Left cardiac atrium (tissue), 4 donors: ENCODE data around the gene RIT2. TPM values are rescaled to one million over a fixed set of nuclear protein-coding genes. Genes with fewer than 3 reads are reported as not detected.
"Not testable (repeated sequence)": the region's sequence is repeated elsewhere in the genome, so short reads cannot be mapped to it uniquely, and the experiment has no call there.

Experiments
- ATAC-seq, 2 donors: fragments of 200-7000 bp; cut with Tn5 transposase; one replicate each; pipeline ENCODE4 v1.9.1; 2020; ENCODE audit warnings: mild to moderate bottlenecking in 2 of 2, moderate library complexity in 2 of 2
- DNase-seq: peaks from one replicate; pipeline ENCODE4 v3.0.0-alpha.2; 2020
- intact Hi-C, 2 donors: fragments of 100-400 bp; cut with DNase I; formaldehyde crosslinking; loops; one replicate each; pipeline versions ENCODE4 v1.14.1 to v1.15.1; 2022 to 2023
- total RNA-seq, 2 donors: library from RNA; stranded (reverse); fragmentation: NEBNext Ultra II Directional; extraction: Animal tissue kit (Norgen Biotek cat#: 25700); gene quantifications; one replicate each; pipeline ENCODE4 v1.2.1, GENCODE V29; 2021
- donor health status: DM: no; HTN: yes; CAD: no.
- donor health status: DM: no; HTN: yes; CAD: no; lungs with severe emphysema.
- donor health status: DM: yes; HTN: yes; CAD: no.
- donor health status: Dilated cardiomyopathy.

The RIT2 gene
- total RNA-seq, 2 donors from 2014 or later, result not detected

DNA sequence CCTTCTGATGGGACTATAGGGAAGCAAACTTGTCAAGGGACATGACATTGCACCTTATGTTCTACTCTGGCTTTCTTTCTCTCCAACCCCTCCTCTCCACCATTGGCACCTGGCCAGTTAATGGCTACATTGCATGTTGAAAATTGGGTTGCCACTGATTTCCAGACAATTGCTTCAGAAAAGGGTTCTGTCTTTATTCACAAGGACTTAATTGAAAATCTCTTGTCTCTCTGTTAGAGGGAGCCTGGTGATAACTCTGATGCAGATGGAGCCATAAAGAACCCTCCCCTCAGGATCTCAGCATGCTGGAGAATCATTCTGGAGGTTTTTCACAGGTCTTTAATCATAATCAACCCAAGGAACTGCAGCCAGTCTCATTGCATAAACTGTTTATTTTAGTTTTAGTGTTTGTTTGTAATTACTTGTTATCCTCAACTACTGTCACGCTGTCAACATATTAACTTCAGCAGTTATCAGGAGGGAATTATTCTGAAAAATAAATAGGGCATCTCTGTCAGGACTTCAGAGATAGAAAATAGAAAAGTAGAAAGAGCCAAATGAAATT is 316.8 kb downstream of the RIT2 start:
- ATAC-seq (no peak), DNase-seq (no peak)
- intact Hi-C loops, result no loop called here

DNA sequence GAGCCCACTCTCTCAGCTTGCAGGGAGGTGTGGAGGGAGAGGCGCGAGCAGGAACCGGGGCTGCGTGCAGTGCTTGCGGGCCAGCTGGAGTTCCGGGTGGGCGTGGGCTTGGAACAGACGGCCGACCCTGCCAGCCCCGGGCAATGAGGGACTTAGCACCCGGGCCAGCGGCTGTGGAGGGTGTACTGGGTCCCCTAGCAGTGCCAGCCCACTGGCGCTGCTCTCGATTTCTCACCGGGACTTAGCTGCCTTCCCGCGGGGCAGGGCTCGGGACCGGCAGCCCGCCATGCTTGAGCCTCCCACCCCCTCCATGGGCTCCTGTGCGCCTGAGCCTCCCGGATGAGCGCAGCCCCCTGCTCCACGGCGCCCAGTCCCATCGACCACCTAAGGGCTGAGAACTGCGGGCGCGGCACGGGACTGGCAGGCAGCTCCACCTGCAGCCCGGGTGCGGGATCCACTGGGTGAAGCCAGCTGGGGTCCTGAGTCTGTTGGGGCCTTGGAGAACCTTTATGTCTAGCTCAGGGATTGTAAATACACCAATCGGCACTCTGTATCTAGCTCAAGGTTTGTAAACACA is 320.2 kb downstream of the RIT2 start:
- DNase-seq, ATAC-seq, intact Hi-C loops: not testable (repeated sequence)

DNA sequence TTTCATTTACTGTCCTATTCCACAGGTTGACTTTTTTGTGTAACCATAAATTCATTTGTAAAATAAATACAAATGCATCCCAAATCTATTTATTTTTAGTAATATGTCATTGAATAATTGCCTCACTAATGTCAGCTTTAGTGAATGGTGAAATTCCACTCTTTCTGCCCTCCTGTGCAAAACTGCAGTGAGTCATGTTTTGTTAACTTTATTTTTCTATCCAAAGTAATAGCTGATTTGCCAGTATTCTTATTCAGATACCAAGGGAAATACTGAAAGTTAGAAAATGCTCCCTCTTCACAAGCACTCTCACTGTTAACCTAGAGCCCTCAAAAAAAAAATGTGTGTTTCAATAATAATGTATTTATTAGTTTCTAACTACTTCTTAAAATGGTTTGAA is 322.8 kb downstream of the RIT2 start:
- no peak for ATAC-seq
- intact Hi-C loops, result no loop called here
- DNase-seq, result no peak

DNA sequence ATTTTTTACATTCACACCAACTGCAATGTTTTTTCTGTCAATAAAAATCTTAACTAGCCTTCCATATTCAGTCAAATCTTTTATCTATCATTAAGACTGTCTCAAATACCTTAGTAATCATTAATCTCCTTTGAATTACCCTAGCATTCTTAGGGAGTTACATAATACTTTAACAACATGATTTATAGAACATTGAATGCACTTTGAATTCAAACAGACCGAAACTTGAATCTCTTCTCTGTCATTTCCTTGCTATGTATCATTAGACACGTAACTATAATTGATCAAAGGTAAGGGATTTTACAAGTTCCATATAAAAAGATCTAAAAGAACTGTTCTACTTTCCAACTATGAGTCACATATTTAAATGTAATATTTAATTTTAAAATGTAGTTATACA is 330.9 kb downstream of the RIT2 start:
- DNase-seq, result no peak
- intact Hi-C loops, result no loop called here
- no peak for ATAC-seq

DNA sequence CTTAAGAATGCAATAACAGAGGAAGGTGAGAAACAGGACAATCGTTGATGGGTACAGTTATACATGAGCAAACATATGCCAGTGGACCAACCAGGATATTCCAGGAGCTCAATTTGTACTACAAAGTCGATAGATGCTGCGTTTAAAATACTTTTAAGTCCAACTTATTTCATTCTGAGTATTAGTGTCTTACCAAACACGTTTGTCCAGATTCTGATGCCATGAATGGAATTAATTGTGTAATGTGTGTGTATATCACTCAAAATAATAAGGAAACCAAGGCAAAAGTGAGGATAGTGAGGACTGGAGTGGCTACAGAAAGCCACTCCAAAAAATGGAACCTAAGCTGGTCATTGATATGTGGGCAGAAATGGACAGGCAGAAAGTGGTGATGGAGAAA is 332.6 kb downstream of the RIT2 start:
- no peak for ATAC-seq
- intact Hi-C loops, result no loop called here

DNA sequence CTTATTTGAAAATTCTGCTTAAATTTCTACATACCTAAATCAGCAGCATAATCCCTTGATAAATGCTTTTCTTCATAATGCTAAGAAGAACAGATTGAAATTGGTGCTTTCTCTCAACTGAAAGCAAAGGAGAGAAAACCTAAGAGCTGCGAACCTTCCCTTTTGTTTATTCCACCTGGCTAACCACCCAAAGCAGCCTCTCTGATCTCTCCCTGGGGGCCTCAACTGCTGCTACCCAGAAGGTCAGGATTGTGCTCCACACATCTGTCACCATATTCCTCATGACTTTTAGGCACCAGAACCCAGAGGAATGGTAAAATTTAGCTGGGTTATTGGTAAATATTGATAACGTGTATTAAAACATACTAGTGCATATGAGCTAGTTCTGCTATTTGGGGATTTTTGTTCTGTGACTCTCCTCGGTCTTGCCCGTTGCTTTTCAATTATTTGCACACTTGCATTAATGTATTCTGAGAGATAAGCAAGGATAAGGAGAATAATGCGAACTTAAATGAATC is 334.1 kb downstream of the RIT2 start:
- ATAC-seq (no peak), DNase-seq (no peak)
- intact Hi-C loops, result no loop called here

More for the DNA sequence above, 332.6 kb downstream of the RIT2 start:
- DNase-seq, result no peak

DNA sequence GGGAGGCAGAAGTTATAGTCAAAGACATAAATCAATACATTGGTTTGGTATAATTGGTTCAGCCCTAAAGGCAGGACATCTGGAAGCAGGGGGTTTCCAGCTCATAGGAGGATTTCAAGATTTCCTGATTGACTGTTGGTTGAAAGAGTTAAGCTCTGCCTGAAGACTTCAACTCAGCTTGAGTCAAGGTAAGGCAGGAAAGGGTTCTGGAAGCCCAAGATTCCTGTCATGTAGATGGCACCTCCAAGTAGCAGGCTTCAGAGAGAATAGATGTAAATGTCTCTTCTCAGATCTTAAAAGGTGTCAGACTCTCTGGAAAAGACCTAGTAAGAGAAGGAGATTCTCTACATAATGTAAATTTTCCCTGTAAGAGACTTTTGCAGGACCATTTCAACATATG is 335.3 kb downstream of the RIT2 start:
- intact Hi-C loops, result no loop called here
- ATAC-seq (no peak), DNase-seq (no peak)

DNA sequence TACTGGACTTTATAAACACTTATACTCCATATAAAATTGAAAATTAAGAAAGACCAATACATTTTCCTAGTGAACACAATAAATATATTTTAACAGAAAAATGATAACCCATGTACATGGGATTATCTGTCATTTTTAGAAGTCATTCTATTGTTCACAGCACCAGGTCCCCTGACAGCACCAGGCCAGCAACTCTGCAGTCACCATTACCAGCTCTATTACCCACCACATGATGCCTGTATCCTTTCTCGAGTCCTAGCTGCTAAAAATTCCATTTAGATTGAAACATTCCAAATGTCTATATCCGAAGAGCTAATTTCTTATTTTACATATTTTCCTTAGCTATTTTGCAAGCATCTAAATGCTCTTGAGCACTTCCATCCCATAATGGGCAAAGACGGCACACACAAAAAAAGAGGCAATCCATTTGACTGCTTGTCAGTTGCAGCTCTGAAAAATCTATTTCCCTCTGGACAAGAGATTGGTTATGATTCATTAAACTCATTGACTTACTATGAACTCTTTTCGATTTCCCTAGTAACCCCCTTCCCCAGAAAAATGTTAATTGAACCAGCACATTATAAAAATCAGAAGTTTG is 336.9 kb downstream of the RIT2 start:
- intact Hi-C loops, result no loop called here
- DNase-seq (no peak), ATAC-seq (no peak)

DNA sequence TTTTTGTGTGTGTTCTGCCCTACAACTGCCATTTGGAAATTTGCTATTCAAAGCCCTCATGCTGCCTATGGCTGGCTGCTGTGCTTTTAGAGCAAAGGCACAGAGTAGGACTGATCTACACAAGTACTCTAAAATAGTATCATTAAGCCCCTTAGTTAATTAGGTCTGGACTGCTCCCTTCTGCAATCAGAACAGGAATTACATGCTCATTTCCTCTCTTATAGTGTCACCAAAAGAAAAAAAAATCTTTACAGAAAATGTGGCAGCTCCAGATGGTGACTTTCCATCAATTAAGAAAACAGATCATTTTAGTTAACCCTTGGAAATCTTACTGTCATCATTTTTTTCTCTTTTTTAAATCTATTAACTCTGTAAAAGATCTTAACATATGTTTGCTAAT is 337.5 kb downstream of the RIT2 start:
- ATAC-seq (no peak), DNase-seq (no peak)
- intact Hi-C loops, result no loop called here

DNA sequence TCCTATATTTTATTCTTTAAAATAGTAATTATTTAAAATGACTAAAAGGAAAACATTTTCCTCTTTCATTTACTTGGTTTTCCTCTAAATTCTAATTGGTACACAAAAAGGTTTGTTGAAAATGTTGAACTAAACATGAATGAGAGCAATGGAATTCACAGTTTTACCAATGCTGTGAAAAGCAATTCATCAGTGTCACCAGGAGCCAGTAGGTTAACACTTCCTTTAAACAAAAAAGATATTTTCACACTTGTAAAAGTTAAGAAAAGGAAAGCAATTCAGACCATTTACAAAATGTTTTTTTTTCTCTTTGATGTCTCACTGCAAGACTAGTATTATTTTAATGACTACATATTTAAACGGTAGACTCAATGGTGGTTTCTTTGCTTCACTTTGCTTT is 341.6 kb downstream of the RIT2 start:
- ATAC-seq, result no peak
- DNase-seq, result no peak
- intact Hi-C loops, result no loop called here

DNA sequence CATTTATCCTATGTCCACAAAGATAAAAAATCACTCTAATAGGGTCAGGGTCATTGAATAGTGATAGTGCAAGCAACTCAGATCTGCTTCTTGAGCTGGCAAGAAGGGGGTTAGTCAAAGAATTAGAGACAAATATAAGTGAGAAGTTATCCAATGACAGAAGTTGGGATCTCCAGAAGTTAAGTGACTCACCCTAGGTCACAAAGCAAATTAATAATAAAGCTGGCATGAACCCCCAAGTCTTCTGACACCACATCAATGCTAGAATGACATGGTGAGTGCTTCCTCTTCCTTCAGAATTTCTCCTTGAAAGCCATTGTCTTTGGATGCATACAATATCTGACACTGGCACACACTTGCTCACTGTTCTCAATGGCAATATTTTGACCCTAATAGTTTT is 343.5 kb downstream of the RIT2 start:
- intact Hi-C loops, result no loop called here
- ATAC-seq (no peak), DNase-seq (no peak)

DNA sequence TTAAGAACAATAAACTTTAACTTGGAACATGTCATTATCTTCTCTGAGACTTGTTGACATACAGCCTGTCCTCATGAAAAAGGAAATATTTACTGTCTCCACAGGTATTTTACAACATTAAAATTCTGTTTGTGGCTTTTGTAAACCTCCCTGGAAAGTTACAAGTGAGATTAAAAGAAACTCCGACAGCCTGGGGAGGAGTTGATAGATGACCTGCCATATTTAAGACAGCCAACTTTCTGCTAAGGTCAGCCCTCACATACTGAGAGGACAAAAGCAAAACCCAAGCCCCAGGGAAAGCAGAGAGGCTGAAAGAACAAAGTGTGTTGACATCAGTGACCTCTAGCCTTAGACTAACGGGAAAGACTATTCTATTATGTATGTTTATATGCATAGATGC is 350.2 kb downstream of the RIT2 start:
- no peak for DNase-seq
- intact Hi-C loops, result no loop called here
- no peak for ATAC-seq

DNA sequence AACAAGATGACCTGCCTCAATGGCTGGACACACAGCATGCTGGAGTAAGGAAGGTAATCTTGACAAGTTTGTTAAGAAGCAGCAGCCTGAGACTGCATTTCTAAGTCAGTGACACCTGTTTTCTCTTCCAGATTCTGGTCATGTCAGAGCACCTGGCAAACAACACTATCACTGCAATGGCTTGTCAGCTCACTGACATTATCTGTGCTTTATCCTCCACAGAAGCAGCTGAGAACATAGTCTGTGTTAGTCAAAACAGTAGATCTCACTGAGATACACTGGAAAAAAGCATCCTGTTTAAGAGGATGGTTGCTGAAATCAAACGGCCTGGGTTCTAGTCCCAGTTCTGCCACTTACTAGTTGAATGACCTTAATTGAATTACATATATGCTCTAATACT is 355.2 kb downstream of the RIT2 start:
- intact Hi-C loops, result no loop called here
- ATAC-seq, result no peak
- DNase-seq, result no peak

DNA sequence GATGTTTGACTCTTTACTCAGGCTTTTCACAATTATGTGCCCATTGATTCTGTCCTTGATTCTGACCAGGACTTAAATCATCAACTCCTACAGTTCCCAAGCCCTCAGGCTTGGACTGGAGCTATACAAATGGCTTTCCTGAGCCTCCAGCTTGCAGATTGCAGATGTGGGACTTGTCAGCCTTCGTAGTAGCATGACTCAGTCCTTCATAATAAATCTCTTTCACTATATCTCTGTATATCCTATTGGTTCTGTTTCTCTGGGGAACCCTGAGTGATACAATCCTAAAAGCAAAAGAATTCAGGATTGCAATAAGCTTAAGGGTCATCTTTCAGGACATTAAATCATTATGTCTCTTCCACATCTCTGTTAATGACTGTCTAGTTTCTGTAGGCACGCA is 356.6 kb downstream of the RIT2 start:
- DNase-seq, result no peak
- no peak for ATAC-seq
- intact Hi-C loops, result no loop called here

DNA sequence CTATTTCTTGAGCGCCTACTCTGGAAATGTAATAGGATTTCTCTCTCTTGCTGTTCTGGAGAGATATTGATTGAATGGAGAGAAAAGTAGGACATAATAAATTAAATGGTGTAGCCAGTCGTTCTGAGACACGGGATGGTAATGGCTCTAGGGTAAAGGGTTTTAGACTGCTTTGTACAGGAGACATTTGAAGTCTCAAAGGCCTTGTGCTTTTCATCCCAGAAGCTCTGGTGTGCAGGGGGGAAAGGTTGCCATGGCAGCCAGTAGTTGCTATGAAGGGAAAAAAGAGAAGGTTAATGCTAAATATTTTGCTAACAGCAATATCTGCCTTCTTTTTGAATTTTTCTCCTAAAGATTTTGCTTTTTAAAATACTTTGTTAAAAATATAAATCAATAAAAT is 359.3 kb downstream of the RIT2 start:
- intact Hi-C loops, result no loop called here
- ATAC-seq, result no peak
- no peak for DNase-seq

DNA sequence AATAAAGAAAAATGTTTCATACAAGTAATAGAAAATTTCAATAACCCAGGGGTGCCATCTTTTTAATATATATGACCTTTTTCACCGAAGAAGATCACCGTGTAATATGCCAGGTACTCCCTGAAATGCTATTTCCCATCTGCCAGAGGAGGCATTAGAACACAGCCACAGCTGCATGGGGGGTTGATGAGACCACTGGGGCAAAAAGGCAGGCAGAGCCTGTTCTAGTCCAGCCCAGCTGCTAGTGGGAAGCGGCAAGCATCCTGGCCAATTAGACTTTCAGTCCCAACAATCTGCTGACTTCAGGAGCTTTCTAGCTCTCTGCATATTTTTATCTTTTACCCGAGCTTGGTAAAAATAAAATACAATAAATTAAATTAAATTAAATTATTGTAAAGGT is 362.6 kb downstream of the RIT2 start:
- intact Hi-C loops, result no loop called here
- DNase-seq (no peak), ATAC-seq (no peak)

DNA sequence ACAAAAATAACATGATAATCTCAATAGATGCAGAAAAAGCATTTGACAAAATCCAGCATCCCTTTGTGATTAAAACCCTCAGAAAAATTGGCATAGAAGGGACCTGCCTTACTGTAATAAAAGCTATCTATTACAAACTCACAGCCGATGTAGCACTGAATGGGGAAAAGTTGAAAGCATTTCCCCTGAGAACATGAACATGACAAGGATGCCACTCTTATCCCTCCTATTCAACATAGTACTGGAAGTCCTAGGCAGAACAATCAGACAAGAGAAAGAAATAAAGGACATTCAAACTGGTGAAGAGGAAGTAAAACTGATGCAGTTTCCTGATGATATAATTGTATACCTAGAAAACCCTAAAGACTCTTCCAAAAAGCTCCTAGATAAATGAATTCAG is 368.7 kb downstream of the RIT2 start:
- intact Hi-C loops, result loop anchor here in 1 of 2 donors (10.0 kb wide), 1 partner anchor 318 kb away; no protein-coding TSS in a partner anchor
- DNase-seq, result no peak
- ATAC-seq, result no peak

DNA sequence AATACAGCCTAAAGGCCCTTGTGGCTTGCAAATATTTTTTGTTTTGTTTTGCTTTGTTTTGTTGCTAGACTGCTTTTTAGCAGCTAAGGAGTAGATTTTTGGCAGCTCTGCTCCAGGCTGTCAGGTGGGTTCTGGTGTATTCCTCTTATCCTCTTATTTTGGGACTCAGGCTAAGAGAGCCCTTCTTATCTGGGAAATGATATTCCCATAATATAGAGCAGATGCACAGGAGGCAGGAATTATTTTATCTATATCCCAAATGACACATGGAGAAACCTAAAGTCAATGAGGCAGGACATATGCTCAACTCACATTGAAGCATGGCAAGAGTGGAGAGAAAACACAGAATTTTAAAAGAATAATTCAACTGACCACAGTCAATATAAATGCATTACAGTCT is 369.6 kb downstream of the RIT2 start:
- ATAC-seq (no peak), DNase-seq (no peak)
- intact Hi-C loops, result loop anchor here in 1 of 2 donors (10.0 kb wide), 1 partner anchor 319 kb away; no protein-coding TSS in a partner anchor

DNA sequence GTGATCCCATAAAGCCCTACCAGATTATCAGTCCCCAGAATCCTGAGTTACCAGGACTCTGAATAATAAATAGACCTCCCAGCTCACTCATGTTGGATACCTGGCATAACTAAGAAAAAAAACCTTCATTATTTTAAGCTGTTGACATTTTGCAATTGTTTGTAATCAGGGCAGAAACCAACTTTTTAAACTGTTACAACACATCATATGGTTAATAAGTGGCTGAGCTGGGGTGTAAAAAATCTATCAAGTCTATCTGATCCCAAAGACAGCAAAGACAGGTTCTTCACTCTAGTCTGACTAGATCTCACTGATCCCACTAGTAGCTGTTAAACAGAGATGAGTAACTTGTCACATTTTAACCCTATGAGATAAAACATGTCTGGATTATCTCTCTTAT is 370.3 kb downstream of the RIT2 start:
- ATAC-seq, result no peak
- DNase-seq, result no peak
- intact Hi-C loops, result loop anchor here in 1 of 2 donors (10.0 kb wide), 1 partner anchor 320 kb away; no protein-coding TSS in a partner anchor

DNA sequence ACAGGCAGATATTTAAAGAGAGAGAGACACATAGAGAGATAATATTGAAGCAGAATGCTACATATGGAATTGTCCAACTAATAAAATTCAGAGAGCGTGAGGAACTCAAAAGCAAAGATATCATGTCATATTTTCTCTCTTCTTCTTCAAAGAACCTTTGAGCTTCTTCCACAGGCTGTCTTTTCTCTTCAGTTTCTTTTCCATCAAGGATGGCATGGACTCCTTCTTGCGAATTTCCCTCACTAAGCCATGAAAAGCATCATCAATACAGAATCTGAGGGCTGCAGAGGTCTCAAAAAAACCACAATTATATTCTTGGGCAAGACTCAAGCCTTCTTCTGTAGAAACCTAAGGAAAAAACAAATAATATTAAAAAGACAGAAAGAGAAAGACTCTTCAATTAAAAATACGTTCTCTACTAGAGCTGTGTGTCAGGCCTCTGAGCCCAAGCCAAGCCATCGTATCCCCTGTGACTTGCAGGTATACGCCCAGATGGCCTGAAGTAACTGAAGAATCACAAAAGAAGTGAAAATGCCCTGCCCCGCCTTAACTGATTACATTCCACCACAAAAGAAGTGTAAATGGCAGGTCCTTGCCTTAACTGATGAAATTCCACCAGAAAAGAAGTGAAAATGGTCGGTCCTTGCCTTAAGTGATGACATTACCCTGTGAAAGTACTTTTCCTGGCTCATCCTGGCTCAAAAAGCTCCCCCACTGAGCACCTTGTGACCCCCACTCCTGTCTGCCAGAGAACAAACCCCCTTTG is 371.9 kb downstream of the RIT2 start:
- ATAC-seq (no peak), DNase-seq (no peak)
- intact Hi-C loops, result loop anchor here in 1 of 2 donors (10.0 kb wide), 1 partner anchor 321 kb away; no protein-coding TSS in a partner anchor
